WTC11 (cell line): ENCODE results near the gene ZMYND11. TPM values are rescaled to one million over a fixed set of nuclear protein-coding genes. Genes with fewer than 3 reads are reported as not detected.
A peak's percentile ranks its signal among the peaks of the same experiment; 100 is the strongest.

Source experiments
- ATAC-seq: fragments of 200-7000 bp; cut with Tn5 transposase; 2 replicates; pipeline ENCODE4 v1.10.0; 2021; ENCODE audit warnings: mild to moderate bottlenecking, moderate library complexity
- CTCF ChIA-PET: fragments of 300-600 bp; sonication (Branson Sonifier 250); formaldehyde crosslinking; loops from one replicate; lab custom pipeline; 2021; ENCODE audit warnings: antibody characterized with exemption; lab: Charles Lee
- POLR2A ChIA-PET: fragments of 350-600 bp; sonication (Branson Sonifier 250); formaldehyde crosslinking; loops from one replicate; lab custom pipeline; 2021; ENCODE audit warnings: antibody characterized with exemption; lab: Charles Lee
- DNase-seq: peaks from one replicate; pipeline ENCODE4 v3.0.0; 2021; ENCODE audit warnings: low spot score
- H3K27ac Mint-ChIP-seq: 2 replicates; pipeline ENCODE4 v1.8.0; 2021; ENCODE audit warnings: mixed read lengths
- H3K27me3 Mint-ChIP-seq: 2 replicates; pipeline ENCODE4 v1.8.0; 2021; ENCODE audit warnings: low read depth, mild to moderate bottlenecking, moderate library complexity, mixed read lengths
- H3K36me3 Mint-ChIP-seq: 2 replicates; pipeline ENCODE4 v1.8.0; 2021; ENCODE audit warnings: mixed read lengths
- H3K4me1 Mint-ChIP-seq: 2 replicates; pipeline ENCODE4 v1.8.0; 2022; ENCODE audit warnings: mixed read lengths
- H3K4me3 Mint-ChIP-seq: 2 replicates; pipeline ENCODE4 v1.8.0; 2021; ENCODE audit warnings: mild to moderate bottlenecking, moderate library complexity, mixed read lengths
- H3K9me3 Mint-ChIP-seq: 2 replicates; pipeline ENCODE4 v1.8.0; 2021; ENCODE audit warnings: mixed read lengths
- ARID4B ChIP-seq: sonication (generic); formaldehyde crosslinking; IDR thresholded peaks from 2 replicates; pipeline ENCODE4 v1.8.0; 2023; ENCODE audit warnings: missing genetic modification reagents, mild to moderate bottlenecking, borderline replicate concordance
- ATF6 ChIP-seq: sonication (generic); formaldehyde crosslinking; IDR thresholded peaks from 2 replicates; pipeline ENCODE4 v1.8.1; 2023; ENCODE audit warnings: mild to moderate bottlenecking, missing genetic modification reagents
- E2F4 ChIP-seq: sonication (generic); formaldehyde crosslinking; IDR thresholded peaks from 2 replicates; pipeline ENCODE4 v1.8.1; 2022; ENCODE audit warnings: low read depth, mild to moderate bottlenecking, moderate library complexity, missing genetic modification reagents, borderline replicate concordance
- ELF4 ChIP-seq: sonication (generic); formaldehyde crosslinking; IDR thresholded peaks from 2 replicates; pipeline ENCODE4 v1.8.1; 2022; ENCODE audit warnings: low read depth, mild to moderate bottlenecking, moderate library complexity, missing genetic modification reagents
- ERG ChIP-seq: fragments of 250-450 bp; sonication (Bioruptor Pico); IDR thresholded peaks from 2 replicates; pipeline ENCODE4 v1.8.0; 2021; ENCODE audit warnings: mild to moderate bottlenecking
- IRF1 ChIP-seq: sonication (generic); formaldehyde crosslinking; IDR thresholded peaks from 2 replicates; pipeline ENCODE4 v1.8.0; 2023; ENCODE audit warnings: missing genetic modification reagents
- PRDM15 ChIP-seq: sonication (generic); formaldehyde crosslinking; IDR thresholded peaks from 2 replicates; pipeline ENCODE4 v1.8.0; 2022; ENCODE audit warnings: missing genetic modification reagents
- RORB ChIP-seq: fragments of 250-450 bp; sonication (Bioruptor Pico); IDR thresholded peaks from 2 replicates; pipeline ENCODE4 v1.9.0; 2021; ENCODE audit warnings: mild to moderate bottlenecking
- SMAD4 ChIP-seq: sonication (generic); formaldehyde crosslinking; IDR thresholded peaks from 2 replicates; pipeline ENCODE4 v1.8.0; 2022; ENCODE audit warnings: mild to moderate bottlenecking, missing genetic modification reagents
- ZNF317 ChIP-seq: sonication (generic); formaldehyde crosslinking; IDR thresholded peaks from 2 replicates; pipeline ENCODE4 v1.8.1; 2023; ENCODE audit warnings: low read depth, mild to moderate bottlenecking, moderate library complexity, missing genetic modification reagents, borderline replicate concordance
- ZNF512 ChIP-seq: sonication (generic); formaldehyde crosslinking; IDR thresholded peaks from 2 replicates; pipeline ENCODE4 v1.8.1; 2022; ENCODE audit warnings: missing genetic modification reagents, borderline replicate concordance
- ZSCAN18 ChIP-seq: fragments of 250-450 bp; sonication (Bioruptor Pico); IDR thresholded peaks from 2 replicates; pipeline ENCODE4 v2.1.2; 2022; ENCODE audit warnings: mild to moderate bottlenecking, moderate library complexity
- total RNA-seq: library from RNA; stranded (reverse); gene quantifications from 3 replicates; pipeline ENCODE4 v1.2.3, GENCODE V29; 2021

Gene ZMYND11
- total RNA-seq, 1 experiment from 2014 or later = 22.3 TPM

GRCh38 chr10:200405-200804 lies 65.2 kb downstream of the ZMYND11 start (continued):
- TF ChIP-seq ZSCAN18 (CRISPR knock-in tag) (no peak), RORB (CRISPR knock-in tag) (no peak), E2F4 (CRISPR knock-in tag) (no peak), ZNF512 (CRISPR knock-in tag) (no peak), ATF6 (CRISPR knock-in tag) (no peak)

- Mint-ChIP-seq H3K27me3 (no peaks in the 10 kb centered on the region), H3K4me3 (no peak overlapping the region), H3K9me3 (peaks cover 7% of the 10 kb centered on the region), H3K36me3 (peaks cover 3% of the 10 kb centered on the region), H3K4me1 (no peaks in the 10 kb centered on the region), H3K27ac (peak overlapping the region; percentile 84; the same call in 1 of the 2 replicates)
- DNase-seq = no peak
- CTCF ChIA-PET = no interaction called here
- ATAC-seq = no peak
- POLR2A ChIA-PET = no interaction called here
- no peak for TF ChIP-seq ARID4B (CRISPR knock-in tag)
- TF ChIP-seq ZNF317 (CRISPR knock-in tag) = no peak
- TF ChIP-seq PRDM15 (CRISPR knock-in tag) = no peak
- TF ChIP-seq SMAD4 (CRISPR knock-in tag) = no peak
- TF ChIP-seq ERG (CRISPR knock-in tag) = no peak
- TF ChIP-seq ELF4 (CRISPR knock-in tag) = no peak
- TF ChIP-seq IRF1 (CRISPR knock-in tag) = no peak
These were observed 66.1 kb downstream of the ZMYND11 start for GRCh38 chr10:201328-201771.
